GM12878 (cell line): ENCODE measurements around the gene PRRX2. TPM values are rescaled to one million over a fixed set of nuclear protein-coding genes. Genes with fewer than 3 reads are reported as not detected.
A peak's percentile ranks its signal among the peaks of the same experiment; 100 is the strongest.

ENCODE experiments used
- ATF2 ChIP-seq: IDR thresholded peaks from 2 replicates; pipeline ENCODE4 v1.6.1; 2012; ENCODE audit warnings: low read length, inconsistent platforms
- CBFB ChIP-seq: IDR thresholded peaks from 2 replicates; pipeline ENCODE4 v1.6.1; 2016; ENCODE audit warnings: antibody characterized with exemption, low read depth
- CBX5 ChIP-seq: sonication (generic); IDR thresholded peaks from 2 replicates; pipeline ENCODE4 v1.6.1; 2016; ENCODE audit warnings: low read depth, moderate library complexity, mild to moderate bottlenecking, inconsistent platforms
- CHD2 ChIP-seq: IDR thresholded peaks from 2 replicates; pipeline ENCODE4 v1.6.1; 2011; ENCODE audit warnings: low read depth, low read length, improper control_type of control experiment, borderline replicate concordance
- CUX1 ChIP-seq: IDR thresholded peaks from 2 replicates; pipeline ENCODE4 v1.6.1; 2012; ENCODE audit warnings: improper control_type of control experiment, low read depth, low read length; ENCODE audit not compliant: insufficient replicate concordance
- E4F1 ChIP-seq: fragments of 450-650 bp; IDR thresholded peaks from 2 replicates; pipeline ENCODE4 v1.6.1; 2018; ENCODE audit warnings: borderline replicate concordance, mild to moderate bottlenecking; ENCODE audit not compliant: partially characterized antibody
- EP300 ChIP-seq, 2 experiments: fragments of 150-350 bp in 1 of 2; IDR thresholded peaks; 2 replicates each; pipeline ENCODE4 v1.6.1; 2011 to 2012; ENCODE audit warnings: low read depth in 2 of 2, low read length in 2 of 2, borderline replicate concordance in 1 of 2, improper control_type of control experiment in 1 of 2, inconsistent platforms in 1 of 2; ENCODE audit not compliant: control insufficient read depth in 1 of 2
- KLF5 ChIP-seq: fragments of 450-650 bp; IDR thresholded peaks from 2 replicates; pipeline ENCODE4 v1.6.1; 2014; ENCODE audit warnings: mild to moderate bottlenecking; ENCODE audit not compliant: partially characterized antibody
- NBN ChIP-seq: fragments of 450-650 bp; IDR thresholded peaks from 2 replicates; pipeline ENCODE4 v1.6.1; 2016
- NFYB ChIP-seq: IDR thresholded peaks from 2 replicates; pipeline ENCODE4 v1.6.1; 2011; ENCODE audit warnings: low read depth, mild to moderate bottlenecking, low read length, improper control_type of control experiment, moderate library complexity; ENCODE audit not compliant: insufficient read depth
- PML ChIP-seq: IDR thresholded peaks from 2 replicates; pipeline ENCODE4 v1.6.1; 2012; ENCODE audit warnings: low read length, inconsistent platforms
- RB1 ChIP-seq: fragments of 450-650 bp; formaldehyde crosslinking; IDR thresholded peaks from 2 replicates; pipeline ENCODE4 v1.6.1; 2017; ENCODE audit warnings: mild to moderate bottlenecking, borderline replicate concordance
- RUNX3 ChIP-seq: IDR thresholded peaks from 2 replicates; pipeline ENCODE4 v1.6.1; 2012; ENCODE audit warnings: low read length, inconsistent platforms
- SKIL ChIP-seq: fragments of 450-650 bp; IDR thresholded peaks from 2 replicates; pipeline ENCODE4 v1.6.1; 2017; ENCODE audit warnings: mild to moderate bottlenecking, low read depth, inconsistent platforms; ENCODE audit not compliant: poor library complexity, severe bottlenecking
- SPI1 ChIP-seq: IDR thresholded peaks from 2 replicates; pipeline ENCODE4 v1.6.1; 2011; ENCODE audit warnings: low read depth, mild to moderate bottlenecking, low read length, moderate library complexity, borderline replicate concordance; ENCODE audit not compliant: insufficient read depth
- SREBF2 ChIP-seq: IDR thresholded peaks from 2 replicates; pipeline ENCODE4 v1.6.1; 2012; ENCODE audit warnings: mild to moderate bottlenecking, low read length
- TCF12 ChIP-seq: IDR thresholded peaks from 2 replicates; pipeline ENCODE4 v1.6.1; 2011; ENCODE audit warnings: low read depth, mild to moderate bottlenecking, low read length
- ZNF217 ChIP-seq: fragments of 450-650 bp; IDR thresholded peaks from 2 replicates; pipeline ENCODE4 v1.6.1; 2017; ENCODE audit warnings: antibody characterized with exemption, mild to moderate bottlenecking
- ZNF24 ChIP-seq: fragments of 450-650 bp; IDR thresholded peaks from 2 replicates; pipeline ENCODE4 v1.6.1; 2017; ENCODE audit warnings: antibody characterized with exemption, mild to moderate bottlenecking
- ZZZ3 ChIP-seq: IDR thresholded peaks from 2 replicates; pipeline ENCODE4 v1.6.1; 2011; ENCODE audit warnings: low read depth; ENCODE audit not compliant: control insufficient read depth, insufficient read length
- polyA plus RNA-seq, 11 experiments: library from polyadenylated mRNA; depleted of rRNA in 4 of 11; unstranded in 6 of 11; stranded (reverse) in 5 of 11; fragments of >200 nt; fragmentation: Nextera tagmentation in 4 of 11; fragmentation: Illumina TruSeq in 1 of 11; extraction: Ambion mirVana in 4 of 11; extraction: Trizol in 1 of 11; gene quantifications; 1 replicate in 1 of 11; 2 replicates in 10 of 11; pipeline versions ENCODE4 v1.2.1 to v1.2.3, GENCODE V29; 2011 to 2016; ENCODE audit warnings: inconsistent platforms in 2 of 11, missing spikeins in 2 of 11, low read depth in 1 of 11
- total RNA-seq, 4 experiments: library from RNA; depleted of rRNA in 3 of 4; stranded (reverse); fragments of >200 nt in 3 of 4; fragmentation: Illumina TruSeq in 1 of 4; extraction: Trizol in 1 of 4; gene quantifications; 2 replicates each; pipeline versions ENCODE4 v1.2.1 to v1.2.3, GENCODE V29; 2013 to 2021

Gene PRRX2
- total and polyA plus RNA-seq, 10 of the 15 experiments (the other 5 are each of a cell fraction or from before 2014, with no cell fraction given), result not detected

- TF ChIP-seq SPI1 (peak; percentile 29; the same call in 1 of the 2 replicates), CBFB (peak; percentile 79; the same call in 1 of the 2 replicates), ZZZ3 (no peak), RB1 (peak; percentile 92), EP300 (IDR thresholded peaks at IDR 0.05; ENCODE audit: borderline replicate concordance in 1 of 2, control insufficient read depth in 1 of 2, low read depth in 2 of 2, low read length in 2 of 2) (no peak; a peak in 1 of 4 replicates), NBN (peak; percentile 70; the same call in 1 of the 2 replicates), NFYB (no peak), ZNF24 (no peak), TCF12 (peak; percentile 53; the same call in 1 of the 2 replicates), KLF5 (peak; percentile 54), CHD2 (no peak), PML (peak; percentile 86; the same call in 1 of the 2 replicates), ZNF217 (no peak), ATF2 (no peak), CBX5 (peak; percentile 40; the same call in 1 of the 2 replicates), E4F1 (no peak), CUX1 (no peak), RUNX3 (peak; percentile 85), SKIL (no peak), SREBF2 (no peak)
These were observed 39.3 kb upstream of the PRRX2 start, which contains the start of gene NTMT1 (continued) for GRCh38 chr9:129626079-129626624.
